ENCODE measurements around the gene MTHFD1L.
"Not testable (repeated sequence)": the region's sequence is repeated elsewhere in the genome, so short reads cannot be mapped to it uniquely, and the experiment has no call there.

MTHFD1L gene

GRCh38 chr6:150841697-150842096 is 23.8 kb upstream of the MTHFD1L start:
- no peak for TF ChIP-seq CSRNP3 (CRISPR knock-in tag; IDR thresholded peaks at IDR 0.05)
- TF ChIP-seq CSDC2 (CRISPR knock-in tag; IDR thresholded peaks at IDR 0.05), result no peak
- TF ChIP-seq CREB5 (CRISPR knock-in tag; IDR thresholded peaks at IDR 0.05; ENCODE audit: low read depth), result no peak
- TF ChIP-seq ZNF8 (CRISPR knock-in tag; IDR thresholded peaks at IDR 0.05), result no peak
- no peak for TF ChIP-seq PATZ1 (CRISPR knock-in tag; IDR thresholded peaks at IDR 0.05; ENCODE audit: borderline replicate concordance)
- TF ChIP-seq TCF4 (CRISPR knock-in tag; IDR thresholded peaks at IDR 0.05; ENCODE audit: borderline replicate concordance), result no peak
- TF ChIP-seq ISL1 (CRISPR knock-in tag; IDR thresholded peaks at IDR 0.05), result no peak
- TF ChIP-seq SNAI2 (CRISPR knock-in tag; IDR thresholded peaks at IDR 0.05), result no peak

GRCh38 chr6:150844371-150844770 is 21.1 kb upstream of the MTHFD1L start:
- no peak for ATAC-seq

More at GRCh38 chr6:150841697-150842096, 23.8 kb upstream of the MTHFD1L start:
- ATAC-seq, result no peak

GRCh38 chr6:150846641-150847040 is 18.9 kb upstream of the MTHFD1L start:
- TF ChIP-seq BACH2 (CRISPR knock-in tag; IDR thresholded peaks at IDR 0.05; ENCODE audit: borderline replicate concordance), result no peak
- no peak for ATAC-seq

More at GRCh38 chr6:150844371-150844770, 21.1 kb upstream of the MTHFD1L start:
- TF ChIP-seq RARB (CRISPR knock-in tag; IDR thresholded peaks at IDR 0.05) (no peak), TCF4 (CRISPR knock-in tag; IDR thresholded peaks at IDR 0.05; ENCODE audit: borderline replicate concordance) (no peak), ESRRG (CRISPR knock-in tag; IDR thresholded peaks at IDR 0.05) (no peak), PPARA (CRISPR knock-in tag; IDR thresholded peaks at IDR 0.05; ENCODE audit: borderline replicate concordance) (no peak), POU6F1 (CRISPR knock-in tag; IDR thresholded peaks at IDR 0.05; ENCODE audit: borderline replicate concordance, low read depth) (no peak), TOX (CRISPR knock-in tag; IDR thresholded peaks at IDR 0.05; ENCODE audit: borderline replicate concordance) (no peak), ZC3H10 (CRISPR knock-in tag; IDR thresholded peaks at IDR 0.05) (no peak), CSRNP3 (CRISPR knock-in tag; IDR thresholded peaks at IDR 0.05) (no peak), OSR1 (CRISPR knock-in tag; IDR thresholded peaks at IDR 0.05) (no peak), BACH2 (CRISPR knock-in tag; IDR thresholded peaks at IDR 0.05; ENCODE audit: borderline replicate concordance) (no peak), ZNF8 (CRISPR knock-in tag; IDR thresholded peaks at IDR 0.05) (no peak), CSDC2 (CRISPR knock-in tag; IDR thresholded peaks at IDR 0.05) (no peak), ARNTL (CRISPR knock-in tag; IDR thresholded peaks at IDR 0.05; ENCODE audit: borderline replicate concordance, low read depth) (no peak), ZFP3 (CRISPR knock-in tag; IDR thresholded peaks at IDR 0.05) (no peak), GLIS3 (CRISPR knock-in tag; IDR thresholded peaks at IDR 0.05) (no peak), ZFP30 (CRISPR knock-in tag; IDR thresholded peaks at IDR 0.05) (no peak)

- ATAC-seq, result no peak
- TF ChIP-seq ZFP3 (CRISPR knock-in tag; IDR thresholded peaks at IDR 0.05), result no peak
- TF ChIP-seq TSHZ2 (CRISPR knock-in tag; IDR thresholded peaks at IDR 0.05), result no peak
- TF ChIP-seq OSR1 (CRISPR knock-in tag; IDR thresholded peaks at IDR 0.05), result no peak
- no peak for TF ChIP-seq ZC3H10 (CRISPR knock-in tag; IDR thresholded peaks at IDR 0.05)
- no peak for TF ChIP-seq ESRRG (CRISPR knock-in tag; IDR thresholded peaks at IDR 0.05)
- TF ChIP-seq BACH2 (CRISPR knock-in tag; IDR thresholded peaks at IDR 0.05; ENCODE audit: borderline replicate concordance), result no peak
- TF ChIP-seq PPARA (CRISPR knock-in tag; IDR thresholded peaks at IDR 0.05; ENCODE audit: borderline replicate concordance), result no peak
- TF ChIP-seq ISL1 (CRISPR knock-in tag; IDR thresholded peaks at IDR 0.05), result no peak
- TF ChIP-seq POU6F1 (CRISPR knock-in tag; IDR thresholded peaks at IDR 0.05; ENCODE audit: borderline replicate concordance, low read depth), result no peak
Measured at GRCh38 chr6:150848400-150848799, 17.1 kb upstream of the MTHFD1L start.

GRCh38 chr6:150854392-150854791 is 11.1 kb upstream of the MTHFD1L start:
- not testable (repeated sequence) for ATAC-seq

GRCh38 chr6:150855171-150855570 is 10.3 kb upstream of the MTHFD1L start:
- not testable (repeated sequence) for ATAC-seq

Data from SK-N-SH treated with all-trans-retinoic acid at 6 μM for 48 hours (cell line).